GM21529 (cell line): Measurements from ENCODE around the gene PPP3CB.
A peak's percentile ranks its signal among the peaks of the same experiment; 100 is the strongest.

Experiments used
- ATAC-seq: cut with Tn5 transposase; IDR thresholded peaks from one replicate; pipeline ENCODE4 v1.9.1; 2021; ENCODE audit not compliant: unreplicated experiment

Gene PPP3CB

GRCh38 chr10:73495884-73496674, at the start of gene PPP3CB:
Gene PPP3CB, minus strand, starts transcription at chr10:73496024. Its CDS starts 135 bp downstream, at chr10:73495889.
- ATAC-seq, result peak; percentile 55

DNA sequence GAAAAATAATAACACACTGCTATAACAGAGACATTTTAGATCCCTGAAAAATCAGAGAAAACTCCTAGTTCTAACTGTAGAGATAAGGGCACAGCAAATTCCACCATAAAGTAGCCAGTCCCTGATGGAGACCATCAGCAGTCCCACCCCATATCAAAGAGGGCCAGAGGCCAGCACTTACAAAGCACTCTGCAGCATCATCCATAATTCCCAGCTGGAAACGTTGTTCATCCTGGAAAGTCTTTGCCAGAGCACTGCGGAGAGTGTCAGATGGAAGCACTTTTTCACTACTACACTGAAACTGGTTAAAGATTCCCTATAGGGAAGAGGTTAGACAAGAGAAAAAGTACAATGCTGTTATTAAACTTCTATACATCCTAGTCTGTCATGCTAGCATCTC, 49.5 kb upstream of the PPP3CB start:
- no peak for ATAC-seq

GRCh38 chr10:73537709-73538108, 41.9 kb upstream of the PPP3CB start:
- ATAC-seq, result no peak

DNA sequence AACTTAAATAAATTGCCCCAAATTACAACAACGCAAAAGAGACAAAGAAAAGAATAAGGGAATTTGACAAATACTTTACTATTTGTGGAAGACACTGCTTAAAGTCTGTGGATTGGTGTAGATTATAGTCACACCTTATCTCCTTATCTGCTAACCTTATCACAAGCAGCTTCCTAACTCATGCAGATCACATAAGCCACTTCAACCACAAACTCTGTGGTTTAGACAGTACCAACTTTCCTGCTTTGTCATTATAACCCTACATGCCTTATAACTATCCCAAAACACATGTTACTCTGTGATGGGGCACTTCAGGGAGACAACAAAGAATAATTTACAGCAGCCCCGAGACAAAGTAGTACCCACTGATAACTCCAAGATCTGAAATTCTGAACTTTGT, 41.5 kb upstream of the PPP3CB start:
- ATAC-seq, result no peak

DNA sequence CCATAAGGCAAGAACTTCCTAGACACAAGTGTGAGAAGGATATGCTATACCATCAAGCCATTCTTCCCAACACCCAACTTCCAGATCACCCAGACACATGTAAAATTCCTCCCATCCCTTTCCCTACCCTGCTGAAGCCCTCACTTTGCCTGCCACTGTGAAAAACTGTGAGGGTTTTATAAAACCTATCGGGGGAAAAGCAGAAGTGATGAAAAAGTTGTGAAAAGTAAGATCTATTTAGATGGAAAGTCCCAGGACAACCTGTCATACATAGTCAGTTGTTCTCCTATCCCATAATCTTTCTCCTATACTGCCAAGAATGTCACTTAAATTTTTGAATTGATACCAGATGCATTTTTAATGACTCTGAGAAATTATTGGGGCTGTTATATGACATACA, 39.0 kb upstream of the PPP3CB start:
- ATAC-seq, result no peak

DNA sequence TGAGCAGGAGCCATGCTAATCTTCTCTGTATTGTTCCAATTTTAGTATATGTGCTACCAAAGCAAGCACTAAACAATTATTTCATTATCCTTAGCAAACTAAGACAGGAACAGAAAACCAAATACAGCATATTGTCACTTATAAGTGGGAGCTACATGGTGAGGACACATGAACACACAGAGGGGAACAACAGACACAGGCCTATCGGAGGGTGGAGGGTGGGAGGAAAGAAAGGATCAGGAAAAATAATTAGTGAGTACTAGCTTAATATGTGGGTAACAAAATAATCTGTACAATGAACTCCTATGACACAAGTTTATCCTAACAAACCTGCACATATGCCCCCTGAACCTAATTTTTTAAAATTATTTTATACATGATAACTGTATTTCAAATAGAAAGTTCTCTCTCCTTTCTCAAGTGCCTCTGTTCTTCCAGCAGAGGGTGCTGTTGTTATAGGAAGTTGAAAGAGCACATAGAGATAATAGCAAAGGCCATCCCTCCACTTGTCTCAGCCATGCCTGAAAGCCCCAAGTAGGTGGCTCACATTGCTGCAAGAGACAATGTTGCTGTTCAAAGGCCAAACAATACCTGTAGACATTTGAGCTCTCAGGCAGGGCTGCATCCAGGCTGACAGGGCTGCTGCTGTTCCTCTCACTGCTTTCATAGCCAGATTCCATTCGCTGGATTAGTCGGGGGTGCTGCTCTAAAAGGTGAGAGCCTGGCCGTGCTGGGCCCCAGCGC, 33.4 kb upstream of the PPP3CB start:
- ATAC-seq, result peak; percentile 68

- ATAC-seq, result no peak
These were observed 26.4 kb upstream of the PPP3CB start for GRCh38 chr10:73522263-73522662.

- no peak for ATAC-seq
These were observed 23.5 kb upstream of the PPP3CB start for GRCh38 chr10:73519336-73519735.

DNA sequence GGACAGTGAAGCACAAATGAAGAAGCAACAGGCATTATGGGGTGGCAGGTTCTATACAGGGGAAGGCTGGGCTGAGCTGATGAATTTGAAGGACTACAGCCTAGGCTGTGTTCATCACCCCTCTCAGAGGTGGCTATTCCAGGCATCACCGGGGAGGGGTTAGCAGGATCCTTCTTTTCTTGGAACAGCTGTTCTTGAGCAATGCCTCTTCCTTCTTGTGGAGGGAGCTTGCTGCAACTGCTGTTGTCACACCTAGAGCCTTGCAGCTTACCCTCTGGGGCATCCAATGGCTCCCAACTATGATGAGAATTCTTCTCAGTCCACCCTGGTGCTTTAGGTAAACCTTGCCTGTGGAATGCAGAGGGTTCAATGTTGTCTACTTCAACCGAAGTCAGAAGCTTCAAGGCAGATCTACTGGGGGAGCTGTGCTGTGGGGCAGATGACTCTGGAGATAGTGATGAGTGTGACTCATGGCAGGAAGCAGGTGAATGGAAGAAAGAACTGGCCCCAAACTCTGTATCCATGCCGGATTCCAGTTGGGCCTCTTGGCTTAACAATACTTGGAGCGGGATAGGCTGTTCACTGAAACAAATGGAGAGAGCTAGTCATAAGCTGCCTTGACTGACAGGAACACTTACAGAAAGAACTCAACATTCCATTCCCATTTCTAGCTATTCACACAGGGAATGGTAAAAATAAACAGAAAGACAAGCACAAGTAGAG, 21.5 kb upstream of the PPP3CB start:
- ATAC-seq, result no peak

DNA sequence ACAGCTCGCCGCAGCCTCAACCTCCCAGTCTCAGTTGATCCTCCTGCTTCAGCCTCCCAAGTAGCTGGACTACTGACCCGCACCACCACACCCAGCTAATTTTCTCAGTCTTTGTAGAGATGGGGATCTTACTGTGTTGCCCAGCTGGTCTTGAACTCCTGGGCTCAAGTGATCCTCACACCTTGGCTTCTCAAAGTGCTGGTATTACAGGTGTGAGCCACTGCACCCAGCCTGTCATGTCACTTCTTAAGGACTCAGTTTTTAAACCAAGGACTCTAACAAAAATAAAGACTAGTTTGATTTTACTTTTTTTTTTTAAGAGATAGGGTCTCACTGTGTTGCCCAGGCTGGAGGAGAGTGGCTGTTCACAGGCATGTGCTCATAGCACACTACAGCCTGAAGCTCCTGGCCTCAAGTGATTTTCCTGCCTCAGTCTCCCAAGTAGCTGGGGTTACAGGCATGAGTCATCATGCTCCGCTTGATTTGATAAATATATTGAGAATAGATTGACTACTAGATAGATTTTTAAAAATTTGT, 16.5 kb upstream of the PPP3CB start:
- no peak for ATAC-seq

- no peak for ATAC-seq
These were observed 13.9 kb upstream of the PPP3CB start for GRCh38 chr10:73509695-73510094.

- ATAC-seq, result no peak
These were observed 10.7 kb upstream of the PPP3CB start for GRCh38 chr10:73506491-73506890.

DNA sequence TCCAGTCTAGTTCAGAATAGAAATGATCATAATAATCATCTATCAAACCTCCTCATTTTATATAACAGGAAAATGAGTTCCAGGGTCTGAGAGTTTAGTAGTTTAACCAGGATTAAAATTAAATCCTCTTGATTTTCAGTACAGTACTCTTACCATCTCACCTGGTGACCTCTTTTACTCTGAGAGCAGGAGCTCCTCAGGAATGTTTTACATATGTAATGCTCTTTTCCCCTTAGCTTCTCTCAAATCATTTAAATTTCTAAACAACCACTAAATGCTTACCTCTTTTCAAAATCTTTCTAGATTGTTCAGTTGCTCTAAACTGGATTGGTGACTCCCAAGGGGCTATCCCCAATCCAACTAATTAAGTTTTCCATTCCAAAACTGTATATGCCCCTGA, 10.2 kb upstream of the PPP3CB start:
- no peak for ATAC-seq

GRCh38 chr10:73503037-73503436, 7.2 kb upstream of the PPP3CB start:
- ATAC-seq, result no peak

GRCh38 chr10:73501651-73502050, 5.8 kb upstream of the PPP3CB start:
- no peak for ATAC-seq

- ATAC-seq, result no peak
These were observed 1.8 kb upstream of the PPP3CB start for GRCh38 chr10:73497623-73498022.

GRCh38 chr10:73495226-73495883, 469 bp downstream of the PPP3CB start:
- ATAC-seq, result peak; percentile 91

- ATAC-seq, result no peak
These were observed 973 bp downstream of the PPP3CB start for GRCh38 chr10:73494877-73495225.

- no peak for ATAC-seq
These were observed 1.6 kb downstream of the PPP3CB start for GRCh38 chr10:73494213-73494612.

- no peak for ATAC-seq
These were observed 2.0 kb downstream of the PPP3CB start for GRCh38 chr10:73493781-73494180.

GRCh38 chr10:73486601-73487000, 9.2 kb downstream of the PPP3CB start:
- ATAC-seq, result no peak
